Measurements from ENCODE around the gene BMPR1A.
A peak's percentile ranks its signal among the peaks of the same experiment; 100 is the strongest.

The BMPR1A gene

DNA sequence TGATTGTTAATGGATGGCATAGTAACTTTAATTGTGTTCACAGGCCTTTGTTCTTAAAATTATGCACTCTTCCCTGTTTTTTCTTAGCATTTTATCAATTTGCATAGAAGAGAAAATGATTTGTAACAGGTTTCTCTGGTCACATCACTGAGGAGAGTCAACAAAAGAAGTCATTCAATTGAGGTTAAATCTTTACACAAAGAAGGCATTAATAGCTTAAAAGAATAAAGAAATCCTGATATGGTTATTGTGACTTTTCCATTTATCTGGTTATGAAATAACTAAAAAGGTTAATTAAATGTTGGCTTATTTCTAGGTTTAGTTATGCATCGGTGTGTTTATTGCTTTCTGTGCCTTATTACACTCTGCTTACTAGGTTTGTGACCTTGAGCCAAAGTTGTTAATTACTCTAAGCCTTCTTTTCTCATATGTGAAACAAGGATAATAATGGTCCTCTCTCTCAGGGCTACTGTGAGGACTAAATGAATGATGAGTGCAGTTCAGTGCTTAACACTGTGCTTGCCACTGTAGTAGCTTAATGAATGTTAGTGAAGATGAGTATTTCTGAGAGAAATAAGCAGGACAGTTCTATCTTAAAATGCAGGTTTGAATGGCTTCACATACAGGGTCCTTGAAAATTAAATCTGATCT, 12.1 kb downstream of the BMPR1A start:
- no peak for DNase-seq

DNA sequence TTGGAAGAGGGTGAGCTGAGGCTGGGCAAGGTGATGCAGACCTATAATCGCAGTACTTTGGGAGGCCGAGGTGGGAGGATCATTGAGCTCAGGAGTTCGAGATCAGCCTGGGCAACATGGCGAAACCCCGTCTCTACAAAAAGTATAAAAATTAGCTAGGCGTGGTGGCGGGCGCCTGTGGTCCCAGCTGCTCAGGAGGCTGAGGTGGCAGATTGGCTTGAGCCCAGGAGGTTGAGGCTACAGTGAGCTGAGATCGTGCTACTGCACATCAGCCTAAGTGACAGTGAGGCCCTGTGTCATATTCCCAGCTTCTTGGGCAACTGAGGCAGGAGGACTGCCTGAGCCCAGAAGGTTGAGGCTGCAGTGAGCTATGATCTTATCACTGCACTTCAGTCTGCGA, 13.6 kb downstream of the BMPR1A start:
- no peak for DNase-seq

DNA sequence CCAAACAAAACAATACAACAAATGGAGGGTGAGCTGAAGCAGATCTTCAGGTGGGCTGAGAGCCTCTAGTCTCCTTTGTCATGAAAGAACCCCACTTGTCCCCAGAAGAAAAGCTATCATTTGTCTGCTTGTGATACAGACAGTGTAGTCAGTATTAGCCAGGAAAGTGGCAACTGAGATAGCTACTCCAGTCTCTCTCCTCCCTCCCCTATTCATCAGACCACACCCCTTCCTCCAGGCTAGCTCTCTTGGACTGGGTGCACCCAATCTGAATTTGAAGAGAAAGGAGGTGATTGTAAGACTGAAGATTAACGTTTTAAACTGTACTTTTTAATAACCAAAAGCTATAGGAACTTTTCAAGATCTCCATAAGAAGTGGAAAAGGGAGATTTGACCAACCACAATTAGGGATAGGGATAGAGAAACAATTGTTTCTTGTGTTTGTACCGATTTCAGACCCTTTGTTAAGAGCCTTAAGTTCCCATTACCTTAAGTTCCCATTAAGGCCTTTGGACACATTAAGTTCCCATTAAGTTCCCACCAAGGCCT, 14.1 kb downstream of the BMPR1A start:
- no peak for DNase-seq

DNA sequence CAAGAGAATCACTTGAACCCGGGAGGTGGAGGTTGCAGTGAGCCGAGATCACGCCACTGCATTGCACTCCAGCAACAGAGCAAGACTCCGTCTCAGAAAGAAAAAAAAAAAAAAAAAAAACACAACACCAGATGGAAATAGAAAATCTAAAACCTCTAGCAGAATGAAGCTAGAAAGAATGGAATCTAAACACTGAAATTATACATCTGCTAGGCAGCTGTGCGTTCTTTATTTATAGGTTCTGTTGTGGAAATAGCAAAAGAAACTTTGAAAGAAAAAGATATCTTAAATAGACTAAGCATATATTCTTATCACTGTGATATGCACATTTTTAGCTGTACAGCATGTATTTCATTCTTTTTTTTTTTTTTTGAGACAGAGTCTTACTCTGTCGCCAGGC, 17.1 kb downstream of the BMPR1A start:
- no peak for DNase-seq

DNA sequence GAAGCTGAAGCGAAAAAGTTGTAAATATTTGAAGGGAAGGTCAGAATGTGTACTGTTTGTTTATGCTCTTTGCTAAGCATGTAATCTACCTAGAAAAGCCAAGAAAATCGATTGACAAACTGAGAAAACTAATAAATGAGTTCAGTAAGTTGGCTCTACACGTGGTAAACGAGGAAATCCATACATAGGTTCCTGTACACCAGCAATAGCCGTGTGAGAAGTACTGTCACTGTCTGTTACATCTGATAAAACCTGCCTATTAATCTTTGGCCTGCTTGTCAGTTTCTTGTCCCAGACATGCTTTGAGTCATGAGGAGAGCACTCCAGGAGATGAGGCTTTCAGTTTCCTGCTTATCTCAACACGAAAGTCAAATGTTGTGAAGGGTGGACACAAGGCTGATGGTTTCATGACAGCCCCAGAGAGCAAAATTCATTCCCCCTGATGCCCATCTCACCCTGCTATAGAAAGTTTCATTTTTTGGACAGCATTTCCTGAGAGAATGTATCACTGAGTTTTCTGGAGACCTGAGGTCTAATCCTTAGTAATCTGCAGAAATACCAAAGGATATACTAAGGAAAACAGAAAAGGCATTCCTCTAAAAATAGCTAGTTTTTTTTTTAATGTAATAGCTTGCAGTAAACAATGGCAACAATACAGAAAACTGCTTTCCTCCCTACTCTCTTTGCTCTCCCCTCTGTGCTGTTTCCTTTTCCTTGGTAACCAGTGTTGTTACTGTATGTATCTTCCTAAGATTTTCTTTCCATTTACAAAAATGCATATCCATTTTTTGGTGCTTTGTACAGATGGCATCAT, 18.8 kb downstream of the BMPR1A start:
- peak; percentile 22 for DNase-seq

DNA sequence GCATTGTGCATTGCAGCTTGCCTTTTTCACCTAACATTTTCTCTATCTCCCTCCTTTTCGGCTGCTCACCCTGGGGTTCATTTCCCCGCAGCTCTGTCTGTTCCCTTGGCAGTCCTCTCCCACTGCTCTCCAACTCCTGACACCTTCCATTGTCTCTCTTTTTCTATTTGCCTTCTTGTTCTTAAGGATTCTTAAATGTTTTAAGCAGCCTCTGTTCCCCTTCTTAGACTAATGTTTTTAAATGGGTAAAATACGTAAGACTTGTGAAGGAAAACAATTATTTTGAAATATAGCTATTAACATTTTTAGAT, 19.4 kb downstream of the BMPR1A start:
- no peak for DNase-seq

DNA sequence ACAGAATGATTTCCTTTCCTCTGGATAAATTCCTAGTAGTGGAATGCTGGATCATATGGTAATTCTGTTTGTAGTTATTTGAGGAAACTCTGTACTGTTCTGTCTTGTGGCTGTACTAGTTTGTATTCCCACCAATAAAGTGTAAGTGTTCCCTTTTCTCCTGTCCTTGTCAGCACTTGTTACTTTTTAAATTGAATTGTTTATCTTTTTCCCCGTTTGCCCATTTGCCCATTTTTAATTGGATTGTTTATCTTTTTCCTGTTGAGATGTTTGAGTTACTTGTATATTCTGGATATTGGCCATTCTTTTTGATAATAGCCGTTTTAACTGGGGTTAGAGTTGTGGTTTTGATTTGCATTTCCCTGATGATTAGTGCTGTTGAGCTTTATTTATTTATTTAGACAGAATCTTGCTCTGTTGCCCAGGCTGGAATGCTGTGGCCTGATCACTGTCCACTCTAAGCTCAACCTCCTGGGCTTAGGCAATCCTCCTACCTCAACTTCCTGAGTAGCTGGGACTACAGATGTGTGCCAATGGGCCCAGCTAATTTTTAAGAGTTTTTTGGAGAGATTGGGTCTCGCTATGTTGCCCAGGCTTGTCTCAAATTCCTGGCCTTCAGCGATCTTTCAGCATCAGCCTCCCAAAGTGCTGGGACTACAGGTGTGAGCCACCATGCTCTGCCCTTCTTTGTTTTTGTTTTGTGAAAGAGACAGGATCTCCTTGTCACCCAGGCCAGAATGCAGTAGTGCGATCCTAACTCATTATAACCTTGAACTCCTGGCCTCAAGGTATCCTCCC, 23.0 kb downstream of the BMPR1A start:
- peak; percentile 74 for DNase-seq

DNA sequence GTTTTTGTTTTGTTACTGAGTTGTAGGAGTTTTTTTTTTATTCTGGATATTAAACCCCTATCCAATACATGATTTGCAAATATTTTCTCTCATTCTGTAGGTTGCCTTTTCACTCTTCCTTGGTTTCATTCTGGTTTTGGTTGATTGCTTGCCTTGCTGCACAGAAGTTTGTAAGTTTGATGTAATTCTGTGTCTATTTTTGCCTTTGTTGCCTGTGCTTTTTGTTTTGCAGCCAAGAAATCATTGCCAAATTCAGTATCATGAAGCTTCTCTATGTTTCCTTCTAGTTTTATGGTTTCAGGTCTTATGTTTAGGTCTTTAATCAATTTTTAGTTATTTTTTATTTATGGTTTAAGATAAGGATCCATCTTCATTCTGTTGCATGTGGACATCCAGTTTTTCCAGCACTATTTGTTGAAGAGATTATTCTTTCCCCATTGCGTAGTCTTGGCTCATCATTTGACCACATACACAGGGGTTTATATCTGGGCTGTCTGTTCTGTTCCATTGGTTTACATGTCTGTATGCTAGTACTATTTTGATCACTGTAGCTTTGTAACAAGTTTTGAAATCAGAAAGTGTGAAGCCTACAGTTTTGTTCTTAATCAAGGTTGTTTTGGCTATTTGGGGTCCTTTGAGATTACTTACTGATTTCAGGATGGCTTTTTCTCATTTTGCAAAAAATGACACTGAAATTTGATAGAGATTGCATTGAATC, 26.4 kb downstream of the BMPR1A start:
- DNase-seq = no peak

DNA sequence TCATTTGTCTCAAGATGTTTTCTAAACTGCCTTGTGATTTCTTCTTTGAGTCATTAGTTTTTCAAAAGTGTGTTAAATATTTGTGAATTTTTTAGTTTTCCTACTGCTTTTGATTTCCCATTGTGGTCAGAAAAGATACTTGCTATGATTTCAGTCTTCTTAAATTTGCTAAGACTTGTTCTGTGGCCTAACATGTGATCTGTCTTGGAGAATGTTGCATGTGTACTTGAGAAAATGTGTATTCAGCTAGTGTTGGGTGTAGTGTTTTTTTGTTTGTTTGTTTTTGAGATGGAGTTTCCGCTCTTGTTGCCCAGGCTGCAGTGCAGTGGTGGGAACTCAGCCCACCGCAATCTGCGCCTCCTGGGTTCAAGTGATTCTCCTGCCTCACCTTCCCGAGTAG, 28.6 kb downstream of the BMPR1A start:
- no peak for DNase-seq

DNA sequence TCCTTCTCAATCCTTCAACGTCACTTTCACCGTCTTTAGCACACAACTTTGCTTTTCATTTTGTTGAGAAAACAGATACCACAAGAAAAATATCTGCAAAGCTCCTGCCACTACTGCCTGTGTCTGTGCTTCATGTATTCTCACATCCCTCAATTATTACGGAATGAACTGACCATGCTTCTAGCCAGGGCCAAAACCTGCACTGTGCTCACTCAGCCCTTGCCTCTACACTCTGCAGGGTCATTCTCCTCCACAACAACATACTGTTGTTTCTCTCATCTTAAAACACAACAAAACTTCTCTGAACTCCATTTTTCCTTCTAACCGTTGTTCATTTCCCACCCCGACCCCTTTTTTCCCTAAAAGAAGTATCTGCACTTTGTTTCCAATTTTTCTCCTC, 29.5 kb downstream of the BMPR1A start:
- DNase-seq = no peak

DNA sequence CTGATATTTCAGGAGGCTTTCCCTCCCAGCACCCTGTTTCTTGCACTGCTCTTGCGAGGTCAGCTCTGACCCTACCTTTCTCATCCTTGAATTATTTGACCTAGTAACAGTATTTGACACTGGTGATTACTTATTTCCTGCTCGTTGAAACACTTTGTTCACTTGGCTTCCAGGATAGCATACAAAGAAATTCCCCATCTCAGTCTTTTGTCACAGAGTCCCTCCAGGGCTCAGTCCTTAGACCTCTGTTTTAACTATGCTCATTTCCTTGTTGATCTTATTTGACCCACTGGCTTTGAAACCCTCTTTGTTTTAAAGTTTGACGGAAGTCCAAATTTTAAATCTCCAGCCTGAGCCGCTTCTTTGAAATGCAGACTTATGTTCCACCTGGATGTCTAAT, 29.9 kb downstream of the BMPR1A start:
- peak; percentile 11 for DNase-seq

DNA sequence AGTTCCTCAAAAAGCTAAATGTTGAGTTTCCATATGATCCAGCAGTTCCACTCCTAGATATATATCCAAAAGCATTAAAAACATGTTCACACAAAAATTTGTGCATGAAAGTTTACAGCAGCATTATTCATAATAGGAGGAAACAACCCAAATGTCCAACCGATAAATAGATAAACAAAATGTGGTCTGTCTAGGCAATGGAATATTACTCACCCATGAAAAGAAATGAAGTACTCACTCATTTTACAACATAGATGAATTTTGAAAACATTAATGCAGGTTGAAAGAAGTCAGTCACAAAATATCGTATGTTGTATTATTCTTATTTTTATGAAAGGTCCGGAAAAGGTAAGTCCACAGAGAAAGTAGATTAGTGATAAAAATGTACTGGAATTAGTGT, 34.0 kb downstream of the BMPR1A start:
- DNase-seq = no peak

DNA sequence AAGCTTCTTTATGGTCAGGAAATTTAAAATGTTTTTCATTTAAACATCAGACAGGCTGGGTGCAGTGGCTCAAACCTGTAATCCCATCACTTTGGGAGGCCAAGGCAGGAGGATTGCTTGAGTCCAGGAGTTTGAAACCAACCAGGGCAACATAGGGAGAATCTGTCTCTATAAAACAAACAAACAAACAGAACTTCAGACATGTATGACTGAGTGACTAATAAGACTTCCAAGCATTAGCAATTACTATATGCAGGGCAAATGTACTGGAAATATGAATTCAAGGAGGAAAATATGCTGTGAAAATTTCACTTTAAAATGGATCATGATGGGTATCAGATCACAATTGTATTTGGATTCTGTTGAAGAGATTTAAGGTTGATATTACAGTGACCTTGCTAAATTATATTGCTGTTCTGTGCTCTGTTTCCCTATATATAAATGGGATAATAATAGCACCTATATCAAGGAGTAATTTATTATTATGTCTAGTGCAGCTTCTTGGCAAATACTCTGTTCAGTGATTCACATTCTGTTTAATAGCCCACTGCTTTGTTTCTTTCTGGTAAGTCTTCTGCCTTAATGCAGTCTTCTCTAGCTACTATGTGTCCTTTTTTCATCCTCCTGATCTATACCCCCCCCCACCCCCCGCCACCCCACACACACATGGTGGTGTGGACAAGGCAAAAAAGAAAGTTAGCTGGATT, 36.2 kb downstream of the BMPR1A start:
- no peak for DNase-seq

DNA sequence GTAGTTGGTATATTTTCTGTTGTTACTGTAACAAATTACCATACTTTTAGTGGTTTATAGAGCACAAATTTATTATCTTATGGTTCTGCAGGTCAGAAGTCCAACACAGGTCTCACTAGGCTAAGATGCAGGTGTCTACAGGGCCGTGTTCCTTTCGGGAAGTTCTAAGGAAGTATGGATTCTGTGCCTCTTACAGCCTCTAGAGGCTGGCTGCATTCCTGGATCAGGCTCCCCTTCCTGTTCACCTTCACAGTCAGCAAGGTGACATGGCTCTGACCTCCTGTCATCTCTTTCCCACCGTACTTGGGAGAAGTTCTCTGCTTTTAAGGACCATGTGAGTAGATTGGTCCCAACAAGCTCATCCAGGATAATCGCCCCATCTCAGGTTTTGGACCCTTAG, 37.3 kb downstream of the BMPR1A start:
- no peak for DNase-seq

DNA sequence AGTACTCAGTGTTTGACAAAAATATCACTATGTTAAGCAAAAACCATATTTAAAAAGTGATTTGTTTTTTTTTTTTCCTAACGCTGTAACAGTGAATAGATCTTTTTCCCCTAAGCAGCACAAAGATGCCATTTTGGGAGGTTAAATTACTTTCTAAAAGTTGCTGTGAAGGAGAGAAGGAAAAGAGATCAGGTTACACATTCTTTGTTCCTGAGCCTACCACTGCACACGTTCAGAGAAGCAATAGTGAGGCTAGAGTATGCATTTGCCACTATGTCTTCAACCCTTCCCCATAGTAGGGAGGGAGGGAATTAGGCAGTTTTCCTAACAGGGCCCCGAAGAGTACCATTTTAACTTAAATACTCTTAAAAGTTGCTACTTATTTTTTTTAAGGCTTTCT, 38.9 kb downstream of the BMPR1A start:
- DNase-seq = peak; percentile 81

DNA sequence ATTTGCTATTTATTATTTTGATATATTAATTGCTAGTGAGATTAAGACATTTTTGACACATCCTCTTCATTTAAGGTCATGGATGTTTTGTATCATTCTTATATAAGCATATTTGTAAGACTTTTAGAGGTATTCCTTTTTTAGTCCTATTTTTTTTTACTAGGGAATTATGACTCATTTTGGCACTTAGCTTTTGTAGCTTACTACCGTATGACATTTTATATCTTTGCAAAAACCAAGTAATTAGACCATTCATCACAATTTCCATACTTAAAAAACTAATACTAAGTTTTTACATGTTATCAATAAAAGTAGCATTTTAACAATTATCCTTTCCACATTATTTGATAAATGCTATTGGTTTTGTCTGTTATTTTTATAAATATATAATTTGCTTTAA, 41.6 kb downstream of the BMPR1A start:
- DNase-seq = peak; percentile 37

DNA sequence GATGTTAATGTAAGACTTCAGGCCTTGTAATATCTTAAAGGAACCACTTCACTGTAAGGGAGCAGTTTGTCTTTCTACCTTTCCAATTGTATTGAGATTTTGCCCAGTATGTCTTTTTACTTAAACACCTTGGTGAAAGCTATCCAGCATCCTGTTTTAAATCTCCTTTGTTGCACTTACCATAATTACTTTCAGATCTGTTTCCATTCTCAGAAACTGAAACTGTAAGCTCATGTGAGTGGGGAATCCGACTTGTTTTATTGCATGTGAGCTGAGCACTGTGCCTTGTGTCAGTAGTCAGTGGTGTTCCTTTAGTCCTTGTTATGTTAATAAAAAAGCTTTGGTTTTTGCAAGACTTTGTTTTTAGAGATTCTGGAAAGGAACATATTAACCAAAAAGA, 42.2 kb downstream of the BMPR1A start:
- peak; percentile 31 for DNase-seq

DNA sequence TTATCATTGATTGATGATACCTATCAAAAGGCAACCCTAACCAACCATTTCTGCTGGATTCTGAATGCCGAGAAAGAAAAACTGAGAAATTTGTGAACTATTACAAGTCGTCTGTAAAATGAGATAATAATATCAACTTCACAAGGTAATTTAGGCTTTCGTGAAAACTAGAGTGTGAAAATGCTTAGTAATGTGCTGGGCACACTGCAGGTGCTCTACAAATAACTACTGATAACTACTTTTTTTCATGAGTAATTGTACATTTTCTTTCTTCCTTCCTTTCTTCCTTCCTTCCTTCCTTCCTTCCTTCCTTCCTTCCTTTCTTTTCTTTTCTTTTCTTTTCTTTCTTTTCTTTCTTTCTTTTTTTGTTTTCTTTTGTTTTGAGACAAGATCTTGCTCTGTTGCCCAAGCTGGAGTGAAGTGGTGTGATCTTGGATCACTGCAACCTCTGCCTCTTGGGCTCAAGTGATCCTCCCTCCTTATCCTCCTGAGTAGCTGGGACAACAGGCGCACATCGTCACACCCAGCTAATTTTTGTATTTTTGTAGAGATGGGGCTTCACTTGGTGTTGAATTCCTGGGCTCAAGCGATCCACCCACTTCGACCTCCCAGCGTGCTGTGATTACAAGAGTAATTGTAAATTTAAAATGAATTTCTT, 42.9 kb downstream of the BMPR1A start:
- DNase-seq = no peak

DNA sequence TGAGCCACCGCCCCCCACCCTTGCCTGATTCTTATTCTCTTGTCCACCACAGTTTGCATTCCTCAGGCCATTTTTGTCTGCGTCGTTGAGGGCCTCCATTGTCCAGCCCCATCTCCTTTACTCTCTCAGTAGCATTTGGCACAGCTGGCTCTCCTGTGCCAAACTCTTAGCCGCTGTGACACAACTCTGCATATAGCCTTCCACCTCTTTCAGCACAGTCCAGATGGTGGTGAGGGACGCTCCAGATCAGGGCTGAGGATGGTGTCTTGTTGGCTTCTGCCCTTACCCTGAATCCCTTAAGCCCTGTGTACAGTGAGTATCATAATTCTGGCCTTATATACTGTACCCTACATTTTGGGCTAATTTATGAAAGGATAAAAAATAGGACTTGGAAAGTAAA, 45.6 kb downstream of the BMPR1A start:
- no peak for DNase-seq

DNA sequence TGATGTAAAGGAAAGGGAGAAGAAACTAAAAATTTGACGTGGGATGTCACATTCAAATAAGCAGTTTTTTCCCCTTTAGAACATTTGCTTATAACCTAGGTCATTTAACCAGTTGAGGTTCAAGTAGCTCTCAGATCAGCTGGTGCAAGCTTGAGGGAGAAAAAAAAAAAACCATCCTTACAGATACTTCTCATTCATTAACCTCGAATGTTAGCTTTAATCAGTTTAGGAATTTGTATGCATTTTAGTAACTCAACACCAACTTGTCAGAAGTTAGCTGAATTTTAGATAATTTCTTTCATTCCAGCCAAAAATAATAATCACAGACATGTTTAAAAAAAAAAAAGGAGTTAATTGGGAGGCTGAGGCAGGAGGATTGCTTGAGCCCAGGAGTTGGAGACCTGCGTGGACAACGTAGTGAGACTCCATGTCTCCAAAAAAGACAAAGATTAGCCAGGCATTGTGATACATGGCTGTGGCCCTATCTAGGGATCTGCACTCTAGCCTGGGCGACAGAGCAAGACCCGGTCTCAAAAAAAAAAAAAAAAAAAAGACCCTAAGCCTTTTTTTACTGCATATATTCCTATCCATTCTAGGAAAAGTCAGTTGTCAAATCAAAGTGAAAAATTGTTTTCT, 46.2 kb downstream of the BMPR1A start:
- DNase-seq = no peak

DNA sequence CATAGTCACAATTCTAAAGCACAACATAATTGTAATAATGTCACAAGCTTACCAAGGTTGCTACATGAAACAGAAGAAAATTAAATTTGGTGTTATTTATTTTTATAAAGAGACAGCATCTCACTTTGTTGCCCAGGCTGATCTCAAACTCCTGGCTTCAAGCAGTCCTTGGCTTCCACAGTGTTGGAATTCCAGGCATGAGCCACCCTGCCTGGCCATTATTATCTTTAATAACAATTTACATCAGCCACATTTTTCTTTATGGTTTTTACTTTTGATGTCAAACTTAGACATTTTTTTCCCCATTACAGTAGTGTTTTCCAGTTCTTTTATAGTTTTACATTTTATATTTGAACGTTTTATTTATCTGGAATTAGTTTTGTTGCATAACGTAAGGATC, 46.7 kb downstream of the BMPR1A start:
- no peak for DNase-seq

Measured in HCEC 1CT (cell line).